ENCODE data around the gene SAMD4A.

Gene SAMD4A

DNA sequence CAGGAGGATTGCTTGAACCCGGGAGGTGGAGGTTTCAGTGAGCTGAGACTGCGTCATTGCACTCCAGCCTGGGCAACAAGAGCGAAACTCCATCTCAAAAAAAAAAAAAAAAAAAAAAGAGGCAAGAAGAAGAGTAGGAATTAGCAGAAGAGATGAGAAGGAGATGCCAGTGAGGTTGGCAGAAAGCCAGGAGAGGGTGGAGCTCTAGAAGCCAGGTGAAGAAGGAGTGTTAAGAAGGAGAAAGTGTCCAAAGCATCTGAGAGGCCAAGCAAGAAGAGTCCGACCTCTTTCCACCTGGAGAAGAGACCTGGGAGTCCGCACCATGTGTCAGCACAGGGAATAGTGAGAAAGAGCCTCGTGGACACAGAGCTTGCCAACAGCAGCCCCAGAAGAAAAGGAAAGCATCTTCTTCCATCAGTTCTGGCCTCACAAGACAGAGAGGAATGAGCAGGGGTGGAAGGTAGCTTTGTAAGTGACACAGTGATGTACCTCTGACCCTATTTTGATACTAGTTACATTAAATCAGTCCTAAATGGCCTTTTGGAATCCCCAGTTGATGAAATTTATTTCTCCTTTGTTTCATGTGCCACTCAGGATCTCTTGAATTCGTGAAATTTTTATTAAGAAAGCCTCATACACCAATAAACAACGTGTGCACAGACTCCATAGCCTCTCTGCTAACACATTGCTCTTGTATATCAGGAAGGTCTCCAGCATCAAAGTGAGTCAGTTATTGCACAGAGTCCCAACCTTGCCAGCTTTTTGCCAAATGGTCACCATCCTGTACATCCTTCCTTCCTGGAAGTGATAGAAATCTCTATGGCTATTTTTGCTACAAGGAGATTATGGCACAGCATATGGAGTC, 70.6 kb downstream of the SAMD4A start:
- DNase-seq: no peak

DNA sequence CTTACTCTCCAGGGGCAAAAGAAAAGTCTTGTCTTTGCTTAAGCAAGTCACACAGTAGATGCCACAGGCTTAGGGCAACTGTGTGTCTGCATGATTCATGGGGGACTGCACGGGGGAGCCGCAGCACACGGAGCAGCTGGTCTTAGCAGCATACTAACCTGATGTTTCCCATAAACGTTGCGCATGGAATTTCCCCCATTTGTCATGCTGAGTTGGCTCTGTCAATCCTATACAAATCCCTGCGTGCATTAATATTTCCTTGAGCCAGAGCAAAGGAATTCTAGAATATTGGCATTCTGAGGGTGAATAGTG, 71.2 kb downstream of the SAMD4A start:
- DNase-seq: no peak

DNA sequence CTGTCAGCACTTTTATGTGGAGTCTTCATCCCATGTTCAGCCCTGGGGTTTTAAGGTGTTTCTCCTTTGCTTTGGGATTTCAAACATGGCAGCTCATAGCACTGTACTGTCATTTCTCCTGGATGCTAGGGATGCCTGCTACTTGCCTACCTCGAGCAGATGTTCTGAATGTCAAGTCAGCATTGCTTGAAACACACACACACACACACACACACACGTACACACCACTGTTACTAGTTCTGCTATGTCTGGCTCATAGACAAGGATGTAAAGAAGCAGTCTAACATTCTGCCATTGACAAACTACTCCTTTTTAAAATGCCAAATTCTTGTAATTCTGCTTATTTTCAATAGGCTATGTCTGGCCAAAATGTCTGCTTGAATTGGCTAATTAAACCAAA, 72.7 kb downstream of the SAMD4A start:
- DNase-seq: no peak

DNA sequence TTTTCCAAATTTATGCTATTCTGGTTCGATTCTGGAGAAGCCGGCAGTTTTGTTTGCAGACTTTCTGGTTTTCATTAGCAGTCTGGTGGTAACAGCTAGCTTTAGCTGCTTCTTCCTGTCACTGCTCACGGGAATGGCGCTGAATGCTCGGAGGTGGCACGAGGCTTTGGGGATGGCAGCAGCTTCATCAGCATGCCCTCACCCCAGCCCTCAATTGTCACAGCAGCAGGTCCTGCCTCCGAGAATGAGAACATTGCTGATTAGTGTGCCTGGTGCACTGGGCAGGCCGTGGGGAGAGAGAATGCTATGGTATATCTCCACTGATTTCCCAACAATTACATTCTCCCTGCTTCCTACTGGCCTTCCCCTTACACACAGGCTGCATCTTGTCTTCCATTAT, 73.6 kb downstream of the SAMD4A start:
- no peak for DNase-seq

DNA sequence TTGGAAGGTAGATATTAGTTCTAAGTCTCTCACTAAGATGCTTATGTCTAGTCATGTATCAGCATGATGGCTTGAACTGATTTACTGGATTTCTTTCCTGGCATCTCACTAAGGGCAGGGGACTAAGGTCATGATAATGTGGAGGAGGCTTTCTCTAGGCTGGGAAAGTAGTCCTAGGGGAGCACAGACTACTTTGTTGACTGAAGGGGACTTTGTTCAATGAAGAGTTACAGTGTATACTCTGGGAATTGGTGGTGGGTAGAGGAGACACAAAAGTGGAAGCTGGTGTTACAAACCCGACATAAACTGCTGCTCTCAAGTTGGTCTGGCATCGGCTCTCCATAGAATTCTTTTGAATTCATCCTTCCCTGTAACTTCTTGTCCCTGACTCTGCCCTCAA, 75.2 kb downstream of the SAMD4A start:
- no peak for DNase-seq

DNA sequence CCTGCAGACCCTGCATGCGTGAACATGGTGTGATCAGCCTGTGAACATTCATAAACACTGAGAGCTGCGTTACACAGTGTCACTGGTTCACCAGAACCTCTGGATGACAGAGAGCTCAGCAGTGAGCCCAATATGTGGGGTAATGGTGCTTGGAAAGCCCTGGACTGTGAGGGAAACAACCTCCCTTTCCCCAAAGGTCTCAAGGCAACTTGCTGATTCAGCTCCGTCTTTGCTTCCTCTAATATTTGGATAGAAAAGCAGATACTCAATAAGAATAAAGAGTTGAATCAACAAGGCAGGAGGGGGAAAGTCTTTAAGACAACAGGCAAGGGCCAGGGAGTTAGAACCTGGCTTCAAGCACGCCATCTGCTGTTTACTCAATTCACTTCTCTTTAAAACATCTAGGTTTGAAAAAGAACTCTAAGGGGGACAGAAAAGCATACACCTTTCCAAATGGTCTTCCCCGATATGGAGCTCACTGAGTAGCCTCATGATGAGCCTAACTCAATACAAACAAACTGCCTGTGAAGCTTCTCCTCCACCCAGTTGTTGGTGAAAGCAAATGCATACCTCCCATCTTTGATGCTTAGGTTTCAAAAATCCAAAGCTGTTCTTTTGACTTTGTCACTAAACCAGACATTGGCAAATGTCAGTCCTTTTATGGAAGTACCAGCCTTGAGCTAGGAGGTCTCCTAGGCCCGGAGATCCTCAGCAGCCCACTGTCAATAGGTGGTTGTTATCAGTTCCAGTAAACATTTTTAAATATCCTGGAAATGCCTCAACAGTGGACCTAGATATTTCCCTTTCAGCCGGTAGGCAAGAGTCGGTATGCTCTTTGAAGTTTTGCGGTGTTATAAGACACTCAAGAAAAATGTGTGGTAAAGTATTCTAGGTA, 76.1 kb downstream of the SAMD4A start:
- DNase-seq: peak in 1 of 5 donors; percentile 13

DNA sequence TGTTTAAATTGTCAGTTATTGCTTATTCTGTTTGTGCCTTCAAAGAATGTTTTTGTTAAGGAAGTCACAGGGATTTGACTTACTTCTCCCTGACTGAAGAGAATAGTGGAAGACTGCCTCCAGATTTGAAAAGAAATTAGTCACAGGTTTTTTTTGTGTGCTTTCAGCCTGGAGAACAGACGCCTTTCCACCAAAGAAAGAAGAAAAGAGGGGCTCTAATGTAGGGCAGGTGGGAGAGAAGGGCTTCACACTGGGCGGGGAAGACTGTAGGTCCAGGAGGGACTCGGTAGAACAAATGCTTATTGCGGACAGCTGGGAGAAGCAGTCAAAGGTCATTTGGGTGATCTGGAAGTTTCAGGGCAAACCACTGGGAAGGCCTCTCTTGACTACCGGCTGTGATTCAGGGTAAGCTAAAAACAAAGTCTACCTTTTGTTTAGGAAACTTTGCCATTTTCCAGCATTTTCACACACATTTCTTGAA, 76.8 kb downstream of the SAMD4A start:
- DNase-seq: no peak

DNA sequence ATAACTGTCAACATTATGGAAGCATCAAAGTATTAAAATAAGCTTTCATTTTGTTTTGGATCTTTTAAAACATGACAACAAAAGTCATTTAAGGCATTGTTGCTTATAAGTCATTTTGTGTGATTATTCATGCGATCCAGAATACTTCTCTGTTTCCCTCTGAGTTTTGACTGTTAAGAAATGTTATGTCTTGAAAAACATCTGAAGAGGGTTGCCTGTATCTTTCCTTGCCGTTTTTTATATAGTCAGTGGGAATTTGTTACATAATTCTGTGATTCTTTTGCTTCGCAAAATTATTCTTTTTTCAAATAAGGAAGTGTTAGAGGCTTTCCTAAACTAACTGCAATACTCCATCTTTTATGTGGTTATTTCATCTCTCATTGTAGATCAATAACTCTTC, 78.7 kb downstream of the SAMD4A start:
- DNase-seq: no peak

DNA sequence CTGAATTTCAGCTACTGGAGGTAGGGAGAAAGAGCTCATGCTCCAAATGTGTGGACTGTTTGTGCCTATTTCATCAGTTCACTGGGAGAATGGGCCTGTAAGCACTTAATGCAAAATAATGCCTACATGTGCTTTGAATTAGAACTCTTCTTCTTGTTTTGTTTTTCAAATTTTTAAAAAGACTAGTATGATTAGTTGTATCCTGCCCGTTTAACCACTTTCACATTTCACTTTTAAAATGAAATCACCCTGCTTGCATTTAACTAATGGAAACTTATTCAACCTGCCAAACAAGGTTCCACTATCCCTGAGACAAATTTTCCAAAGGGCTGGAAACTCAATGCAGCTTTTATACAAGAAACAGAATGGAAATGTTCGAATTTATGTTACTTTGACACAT, 79.7 kb downstream of the SAMD4A start:
- DNase-seq: peak in 1 of 5 donors; percentile 13

DNA sequence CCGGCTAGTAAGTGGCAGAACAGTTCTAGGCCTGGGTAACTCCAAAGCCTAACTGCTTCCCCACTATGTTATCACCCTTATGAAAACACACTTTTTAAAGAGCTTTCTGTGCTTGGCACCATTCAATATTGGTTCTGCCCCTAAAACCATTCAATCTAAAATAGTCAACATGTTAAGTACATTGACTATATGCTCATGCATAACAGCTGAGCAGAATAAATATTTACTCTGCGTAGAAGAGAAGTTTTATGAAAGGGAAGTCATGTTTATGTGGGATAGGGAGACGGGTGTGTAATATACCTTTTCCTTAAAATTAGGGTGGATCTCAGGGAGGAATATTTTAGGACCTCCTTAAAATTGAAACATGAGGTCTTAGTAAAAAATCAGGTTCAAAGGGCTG, 80.5 kb downstream of the SAMD4A start:
- no peak for DNase-seq

DNA sequence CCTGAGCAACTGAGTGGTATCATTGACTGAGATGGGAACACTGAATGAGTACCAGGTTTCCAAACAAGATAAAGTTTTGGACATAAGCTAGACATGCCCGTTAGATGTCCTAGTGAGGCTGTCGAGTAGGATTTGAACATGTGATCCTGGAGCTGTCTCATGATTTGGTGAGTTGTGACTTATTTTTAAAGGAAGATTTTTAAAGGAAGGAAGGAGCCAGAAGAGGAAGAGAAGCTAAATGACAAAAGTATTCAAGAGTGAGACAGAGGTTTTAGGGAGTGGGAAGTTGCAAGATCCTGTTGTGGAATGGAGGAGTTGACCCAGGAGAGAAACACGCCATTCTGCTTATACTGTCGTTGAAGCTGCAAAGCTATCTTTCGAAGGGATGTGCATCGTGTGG, 82.1 kb downstream of the SAMD4A start:
- no peak for DNase-seq

DNA sequence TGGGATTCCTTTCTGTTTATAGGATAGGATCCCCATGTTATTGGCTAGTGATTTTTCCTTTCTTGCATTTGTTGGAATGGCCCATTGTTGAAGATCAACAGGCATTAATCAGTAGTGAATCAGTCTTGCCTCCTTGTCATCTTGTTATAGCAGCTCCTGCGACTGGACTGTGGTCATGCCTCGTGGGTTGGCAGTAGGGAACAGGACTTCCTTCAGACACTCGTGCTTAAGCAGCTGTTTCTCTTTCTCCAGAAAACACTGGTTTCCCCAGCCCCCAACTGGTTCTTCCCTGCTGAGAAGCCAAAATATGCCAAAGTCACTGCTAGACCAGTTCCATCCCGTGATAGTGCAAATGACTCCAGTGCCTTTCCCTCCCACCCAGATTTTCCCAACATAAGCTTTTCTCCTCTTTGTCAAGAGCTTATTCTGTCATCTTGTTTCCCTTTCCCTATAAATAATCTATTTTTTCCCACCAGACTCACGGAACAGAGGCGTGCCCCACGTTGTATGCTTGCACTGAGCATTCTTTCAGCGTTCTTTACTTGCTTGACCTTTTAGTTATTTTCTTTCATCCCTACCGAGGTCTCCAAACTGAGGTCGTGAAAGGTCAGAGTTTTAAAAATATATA, 83.5 kb downstream of the SAMD4A start:
- DNase-seq: no peak

DNA sequence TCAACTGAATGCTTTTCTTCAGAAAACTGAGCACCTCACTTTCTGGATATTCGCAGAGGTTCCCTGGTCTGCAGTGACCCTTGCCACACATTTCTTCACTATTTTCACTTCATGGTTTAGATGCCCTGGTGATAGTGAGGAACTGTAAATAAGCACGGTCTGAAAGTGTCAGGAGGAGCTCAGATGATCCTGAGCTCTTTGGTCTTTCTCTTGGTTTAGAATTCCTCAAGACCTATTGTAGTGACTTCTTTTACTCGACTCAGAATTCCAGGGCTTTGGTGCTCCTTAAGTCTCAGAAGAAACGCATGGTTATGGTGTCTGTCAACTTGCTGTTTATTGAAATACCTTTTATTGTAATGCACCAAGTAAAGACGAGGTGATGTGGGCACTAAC, 84.0 kb downstream of the SAMD4A start:
- DNase-seq: no peak

DNA sequence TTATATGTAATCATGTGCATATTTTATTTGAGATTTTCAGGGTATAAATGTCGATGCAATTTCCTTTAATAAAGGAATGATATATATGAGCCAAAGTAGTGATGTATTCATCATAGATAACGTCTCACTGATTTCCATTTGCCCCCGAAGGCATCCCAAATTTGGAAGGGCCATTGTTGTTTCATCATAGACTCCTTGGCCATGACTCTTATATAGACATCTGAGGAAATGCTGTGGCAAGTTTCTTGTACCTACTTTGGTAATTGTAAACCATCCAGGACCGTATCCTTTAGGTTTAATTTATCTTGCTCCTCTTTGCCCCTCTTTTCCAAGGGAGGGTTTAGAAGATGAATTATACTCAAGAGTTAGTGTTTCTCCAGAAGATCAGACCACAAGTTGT, 84.7 kb downstream of the SAMD4A start:
- DNase-seq: no peak

DNA sequence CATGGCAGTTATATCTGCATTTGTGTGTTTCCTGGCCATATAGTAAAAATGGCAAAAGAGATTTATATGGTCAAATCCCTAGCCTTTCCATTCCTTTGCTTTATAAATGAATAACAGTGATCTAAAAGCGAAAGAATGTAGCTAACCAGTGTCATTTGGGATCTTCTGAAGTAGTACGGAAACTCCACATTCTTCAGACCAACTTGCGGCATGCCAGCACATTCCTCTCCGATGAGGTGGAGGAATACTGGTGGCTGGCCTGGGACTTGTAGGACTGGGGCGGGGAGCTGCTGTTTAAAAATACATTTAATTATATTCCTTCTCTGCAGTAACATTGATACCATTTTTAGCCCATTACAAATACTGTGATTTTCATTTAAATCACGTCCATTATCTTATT, 85.3 kb downstream of the SAMD4A start:
- DNase-seq: no peak

DNA sequence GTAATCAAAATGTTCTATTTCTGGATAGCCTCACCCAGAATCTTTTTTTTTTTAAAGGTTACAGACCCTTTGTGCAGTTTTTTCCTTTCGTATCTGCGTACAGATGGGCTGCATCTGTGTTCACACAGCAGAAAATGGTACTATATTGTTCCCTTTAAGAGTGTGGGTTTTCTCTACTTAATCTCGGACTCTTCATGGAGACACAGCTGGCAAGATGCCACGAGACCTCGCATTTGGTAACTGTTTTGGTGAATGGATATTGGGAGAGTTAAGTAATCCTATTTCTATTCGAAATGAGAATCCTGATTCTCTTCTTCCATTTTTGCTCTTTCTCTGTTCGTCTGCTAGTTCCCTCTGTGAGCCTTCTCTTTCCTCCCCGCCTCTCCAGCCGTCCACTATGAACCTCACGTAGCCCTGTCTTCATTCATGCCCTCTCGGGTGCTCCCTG, 85.7 kb downstream of the SAMD4A start:
- no peak for DNase-seq

DNA sequence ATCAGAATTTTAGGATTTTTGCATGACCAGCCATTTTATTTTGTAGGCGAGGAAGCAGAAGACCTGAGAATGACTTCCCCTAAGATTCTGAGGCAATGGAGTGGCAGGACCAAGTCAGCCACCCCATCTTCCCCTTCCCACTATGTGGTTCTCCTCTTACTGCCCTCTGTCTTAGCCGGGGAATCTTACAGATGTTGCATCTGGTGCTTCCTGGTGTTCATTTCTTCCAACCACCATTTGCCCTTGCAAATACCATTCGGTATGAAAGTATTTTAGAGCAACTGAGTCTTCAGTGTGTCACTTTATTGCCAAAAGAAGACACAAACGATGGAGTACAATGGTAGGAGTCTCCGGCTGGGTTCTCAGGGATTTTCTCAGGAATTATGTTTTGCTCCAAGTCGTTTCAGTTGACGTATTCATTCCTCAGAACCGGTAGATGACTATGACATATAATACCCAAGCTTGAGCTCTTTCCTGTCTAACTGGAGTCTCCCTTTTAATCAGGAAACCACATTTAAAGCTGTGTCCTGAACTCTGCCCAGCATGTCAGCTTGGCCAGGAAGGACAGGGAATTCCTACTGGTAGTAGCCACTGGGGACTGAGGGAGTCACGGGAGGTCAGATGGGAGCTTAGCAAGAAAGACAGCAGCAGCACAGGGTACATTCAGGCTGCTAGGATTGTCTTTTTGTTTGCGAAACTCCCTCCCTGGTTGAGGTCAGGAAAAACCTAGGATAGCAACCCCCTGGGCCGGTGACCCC, 87.0 kb downstream of the SAMD4A start:
- no peak for DNase-seq

DNA sequence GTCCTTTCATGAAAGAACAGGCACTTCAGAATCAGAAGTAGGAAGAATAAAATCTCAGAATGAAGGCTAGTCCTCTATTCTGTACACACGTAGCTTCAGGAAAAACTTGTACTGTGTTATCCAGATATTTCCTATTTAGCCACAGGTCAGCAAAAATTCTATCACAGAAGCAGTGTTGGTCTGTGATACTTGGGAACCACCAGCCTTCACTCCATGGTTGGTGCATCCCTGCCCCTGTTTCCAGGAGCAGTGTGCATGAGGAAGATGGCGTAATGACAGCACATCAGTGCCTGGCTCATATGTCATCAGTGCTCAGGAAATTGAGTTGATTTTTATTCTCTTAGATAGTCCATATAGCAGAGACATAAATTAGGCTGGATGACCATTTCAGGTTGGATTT, 87.7 kb downstream of the SAMD4A start:
- no peak for DNase-seq

DNA sequence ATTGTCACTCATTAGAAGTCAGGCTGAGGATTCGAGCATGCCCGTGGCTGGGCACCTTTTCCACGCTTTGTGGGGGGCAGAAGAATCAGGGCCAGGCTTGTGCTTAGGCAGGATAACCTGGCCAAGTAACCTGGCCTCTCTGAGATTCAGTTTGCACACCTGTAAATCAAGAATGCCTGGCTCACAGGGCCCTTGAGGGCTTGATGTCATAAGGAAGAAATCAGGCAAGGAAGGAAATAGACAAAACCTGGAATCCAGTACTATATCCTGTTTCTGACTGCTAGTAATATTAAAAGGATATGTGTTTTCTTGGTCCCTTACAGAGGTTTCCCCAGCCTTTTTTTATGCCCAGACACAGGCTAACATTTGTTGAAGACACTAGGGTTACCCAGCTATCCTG, 91.9 kb downstream of the SAMD4A start:
- no peak for DNase-seq

DNA sequence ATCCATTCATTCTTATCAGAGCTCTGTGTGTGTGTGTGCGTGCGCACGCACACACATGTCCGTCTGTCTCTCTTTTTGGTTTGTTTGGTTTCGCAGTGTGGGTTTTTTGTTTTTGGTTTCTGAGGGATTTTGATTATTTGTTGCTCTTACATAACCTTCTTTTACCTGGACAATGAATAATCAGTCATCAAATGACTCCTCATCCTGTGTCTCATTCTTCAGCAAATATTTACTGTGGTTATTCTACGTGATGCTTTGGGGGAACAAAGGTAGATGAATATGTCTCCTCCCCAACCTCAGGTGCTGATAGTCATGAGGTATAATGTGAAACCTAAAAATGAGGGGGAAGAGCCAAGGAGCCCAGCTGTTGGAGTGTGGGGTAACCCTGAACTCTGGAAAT, 92.4 kb downstream of the SAMD4A start:
- DNase-seq: no peak

DNA sequence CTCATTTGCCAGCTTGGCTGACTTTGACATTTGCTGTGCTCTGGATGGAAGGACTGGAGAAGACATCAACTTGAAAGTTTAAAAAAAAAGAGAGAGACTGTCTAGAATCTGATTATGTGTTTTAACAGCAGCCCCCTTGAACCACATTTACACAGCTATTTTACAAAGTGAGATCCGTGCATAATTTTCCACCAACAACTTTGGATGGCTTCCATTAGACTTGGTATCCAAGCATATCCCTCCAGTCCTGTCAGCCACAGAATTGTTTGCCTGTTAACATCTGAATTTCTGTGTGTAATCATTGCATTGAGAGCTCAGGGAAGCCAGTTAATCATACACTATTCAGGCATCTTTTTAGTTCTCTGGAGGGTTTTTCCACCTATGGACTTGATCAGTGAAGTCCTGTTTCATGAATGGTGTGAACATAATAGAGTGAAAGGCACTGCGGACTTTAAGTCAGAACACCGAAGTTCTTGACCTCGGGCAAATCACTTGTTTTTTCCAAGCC, 93.7 kb downstream of the SAMD4A start:
- DNase-seq: no peak

DNA sequence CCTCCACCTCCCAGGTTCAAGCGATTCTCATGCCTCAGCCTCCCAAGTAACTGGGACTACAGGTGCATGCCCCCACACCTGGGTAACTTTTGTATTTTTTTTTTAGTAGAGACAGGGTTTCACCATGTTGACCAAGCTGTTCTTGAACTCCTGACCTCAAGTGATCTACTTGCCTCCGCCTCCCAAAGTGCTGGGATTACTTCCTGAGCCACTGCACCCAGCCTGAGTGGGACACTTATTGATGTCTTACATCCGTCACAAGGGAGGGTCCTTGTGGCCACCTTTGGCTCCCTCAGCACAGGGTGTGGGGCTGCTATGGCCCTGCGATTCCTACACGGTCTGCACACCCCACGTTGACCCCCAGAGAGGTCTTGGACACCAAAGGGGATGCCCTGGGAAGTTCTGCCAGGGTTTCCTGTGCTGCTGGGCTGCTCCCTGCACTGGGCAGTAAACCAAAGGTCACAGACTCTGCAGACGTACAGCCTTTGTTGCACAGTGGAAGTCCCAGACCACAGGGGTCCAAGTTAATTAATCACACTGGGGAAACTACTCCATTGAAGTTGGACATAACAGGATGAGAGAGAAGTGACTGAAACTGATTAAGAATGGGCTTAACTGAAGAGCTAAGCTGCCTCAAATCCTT, 95.7 kb downstream of the SAMD4A start:
- no peak for DNase-seq

All from T-helper 1 cell (primary cell).